Stimulated activated CD8-positive, alpha-beta memory T cell treated with anti-CD3 and anti-CD28 coated beads, Interleukin-15, amount 100 ng/mL, for 24 hours (primary cell): ENCODE data around the gene THRA.

ENCODE experiments used
- DNase-seq: peaks from one replicate; pipeline ENCODE4 v3.0.0-alpha.2; 2020; ENCODE audit warnings: low read depth

THRA gene

GRCh38 chr17:40062329-40063186 is at the start of gene THRA:
Gene THRA (plus strand): TSS chr17:40062965. CDS start chr17:40074489, 11,524 bp downstream.
- DNase-seq = no peak

GRCh38 chr17:40014375-40014980 is 48.3 kb upstream of the THRA start:
- no peak for DNase-seq

- no peak for DNase-seq
Measured at GRCh38 chr17:40015005-40015997, 47.5 kb upstream of the THRA start, which contains the start of gene CSF3. Gene CSF3 (plus strand): TSS chr17:40015440. CDS start chr17:40015475, 35 bp downstream.

- DNase-seq = no peak
Measured at GRCh38 chr17:40015998-40016985, 46.5 kb upstream of the THRA start.

- DNase-seq = no peak
Measured at GRCh38 chr17:40017422-40018080, 45.2 kb upstream of the THRA start.

- DNase-seq = no peak
Measured at GRCh38 chr17:40018211-40019121, 44.3 kb upstream of the THRA start.

GRCh38 chr17:40019140-40019991 is 43.4 kb upstream of the THRA start:
- no peak for DNase-seq

- no peak for DNase-seq
Measured at GRCh38 chr17:40020146-40020545, 42.6 kb upstream of the THRA start.

GRCh38 chr17:40021451-40021971 is 41.3 kb upstream of the THRA start:
- no peak for DNase-seq

- DNase-seq = no peak
Measured at GRCh38 chr17:40022497-40022896, 40.3 kb upstream of the THRA start.

GRCh38 chr17:40022961-40023541 is 39.7 kb upstream of the THRA start:
- DNase-seq = no peak

- no peak for DNase-seq
Measured at GRCh38 chr17:40023590-40024292, 39.0 kb upstream of the THRA start.

- DNase-seq = no peak
Measured at GRCh38 chr17:40024901-40025300, 37.9 kb upstream of the THRA start.

GRCh38 chr17:40025559-40025958 is 37.2 kb upstream of the THRA start:
- DNase-seq = no peak

GRCh38 chr17:40025991-40026815 is 36.6 kb upstream of the THRA start:
- DNase-seq = no peak
